ENCODE measurements around the gene ITIH2.

DNA sequence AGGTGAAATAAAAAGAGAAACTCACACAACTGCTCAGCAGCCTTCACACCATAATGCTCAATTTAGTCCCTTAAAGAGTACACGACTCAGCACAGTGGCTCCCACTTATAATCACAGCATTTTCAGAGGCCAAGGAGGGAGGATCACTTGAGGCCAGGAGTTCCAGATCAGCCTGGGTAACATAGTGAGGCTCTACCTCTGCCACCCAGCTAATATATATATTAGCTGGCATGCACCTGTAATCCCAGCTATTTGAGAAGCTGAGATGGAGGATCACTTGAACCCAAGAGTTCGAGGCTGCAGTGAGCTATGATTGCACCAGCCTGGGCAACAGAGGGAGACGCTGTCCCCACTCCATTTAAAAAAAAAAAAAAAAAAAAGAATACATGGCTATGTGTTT, 2.2 kb downstream of the ITIH2 start:
- TF ChIP-seq, protein P1, sequence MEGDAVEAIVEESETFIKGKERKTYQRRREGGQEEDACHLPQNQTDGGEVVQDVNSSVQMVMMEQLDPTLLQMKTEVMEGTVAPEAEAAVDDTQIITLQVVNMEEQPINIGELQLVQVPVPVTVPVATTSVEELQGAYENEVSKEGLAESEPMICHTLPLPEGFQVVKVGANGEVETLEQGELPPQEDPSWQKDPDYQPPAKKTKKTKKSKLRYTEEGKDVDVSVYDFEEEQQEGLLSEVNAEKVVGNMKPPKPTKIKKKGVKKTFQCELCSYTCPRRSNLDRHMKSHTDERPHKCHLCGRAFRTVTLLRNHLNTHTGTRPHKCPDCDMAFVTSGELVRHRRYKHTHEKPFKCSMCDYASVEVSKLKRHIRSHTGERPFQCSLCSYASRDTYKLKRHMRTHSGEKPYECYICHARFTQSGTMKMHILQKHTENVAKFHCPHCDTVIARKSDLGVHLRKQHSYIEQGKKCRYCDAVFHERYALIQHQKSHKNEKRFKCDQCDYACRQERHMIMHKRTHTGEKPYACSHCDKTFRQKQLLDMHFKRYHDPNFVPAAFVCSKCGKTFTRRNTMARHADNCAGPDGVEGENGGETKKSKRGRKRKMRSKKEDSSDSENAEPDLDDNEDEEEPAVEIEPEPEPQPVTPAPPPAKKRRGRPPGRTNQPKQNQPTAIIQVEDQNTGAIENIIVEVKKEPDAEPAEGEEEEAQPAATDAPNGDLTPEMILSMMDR (IDR thresholded peaks at IDR 0.05) = no peak
- no peak for TF ChIP-seq POLR2AphosphoS5 (IDR thresholded peaks at IDR 0.05)

All from stomach (tissue), 4 donors.